HepG2 (cell line): ENCODE results near the gene AUNIP. TPM values are rescaled to one million over a fixed set of nuclear protein-coding genes. Genes with fewer than 3 reads are reported as not detected.

Experiments
- ATAC-seq: fragments of 200-7000 bp; cut with Tn5 transposase; 3 replicates; pipeline ENCODE4 v1.9.1; 2020; ENCODE audit warnings: mild to moderate bottlenecking, moderate library complexity
- BruUV-seq: library from RNA; stranded (reverse); fragments of 400-500 nt; replicated peaks from 2 replicates; lab custom pipeline; 2021; lab: Mats Ljungman, UMichigan
- CTCF ChIA-PET: fragments of 300-600 bp; formaldehyde crosslinking; extraction: SDS; loops from one replicate; lab custom pipeline; 2021; ENCODE audit warnings: low total read pairs, inconsistent platforms, low intra/inter-chr PET ratio; lab: Yijun Ruan, JAX
- POLR2A ChIA-PET: fragments of 350-600 bp; sonication (Branson Sonifier 250); formaldehyde crosslinking; loops from one replicate; lab custom pipeline; 2020; ENCODE audit warnings: antibody characterized with exemption, inconsistent platforms; lab: Yijun Ruan, JAX
- DNase-seq: peaks from one replicate; pipeline ENCODE4 v3.0.0-alpha.2; 2015; ENCODE audit warnings: low spot score
- FAIRE-seq: peaks from 3 replicates; lab custom pipeline; 2011; peaks lifted over from hg19 to GRCh38; lab: Jason Lieb, UNC
- H2AFZ ChIP-seq: one replicate; pipeline ENCODE4 v1.6.1; 2011; ENCODE audit warnings: low read length, inconsistent platforms
- H3K27ac ChIP-seq: fragments of 300-600 bp; 3 replicates; pipeline ENCODE4 v1.8.0; 2011; ENCODE audit warnings: mixed run types, mild to moderate bottlenecking, mixed read lengths, low read length, inconsistent platforms; ENCODE audit not compliant: insufficient read depth; ENCODE audit errors: extremely low read length
- H3K27me3 ChIP-seq, 2 experiments: fragments of 200-600 bp in 1 of 2; 2 replicates in 1 of 2; 3 replicates in 1 of 2; pipeline versions ENCODE4 v1.6.0 to v1.8.0; 2011; ENCODE audit warnings: low read length in 2 of 2, mild to moderate bottlenecking in 2 of 2, moderate library complexity in 2 of 2, inconsistent platforms in 1 of 2; ENCODE audit not compliant: insufficient read depth in 2 of 2, control insufficient read depth in 1 of 2
- H3K36me3 ChIP-seq, 2 experiments: fragments of 200-600 bp in 1 of 2; replicated peaks in 1 of 2; 2 replicates in 1 of 2; 3 replicates in 1 of 2; pipeline versions ENCODE4 v1.5.1 to v1.8.0; 2011; ENCODE audit warnings: low read length in 2 of 2, inconsistent platforms in 1 of 2; ENCODE audit not compliant: insufficient read depth in 2 of 2, control insufficient read depth in 1 of 2
- H3K4me1 ChIP-seq: 2 replicates; pipeline ENCODE4 v1.5.1; 2012; ENCODE audit warnings: low read length, inconsistent platforms; ENCODE audit not compliant: insufficient read depth
- H3K4me2 ChIP-seq: 2 replicates; pipeline ENCODE4 v1.6.0; 2011; ENCODE audit warnings: low read depth, low read length, inconsistent platforms
- H3K4me3 ChIP-seq, 3 experiments: fragments of 200-600 bp in 1 of 3; sonication (generic), shearing (Covaris generic) in 1 of 3; replicated peaks in 1 of 3; 2 replicates each; pipeline ENCODE4 v1.5.1; 2011 to 2016; ENCODE audit warnings: low read length in 3 of 3, inconsistent platforms in 2 of 3, low read depth in 2 of 3, mild to moderate bottlenecking in 2 of 3, control low read depth in 1 of 3, mixed read lengths in 1 of 3; ENCODE audit not compliant: insufficient read depth in 1 of 3
- H3K79me2 ChIP-seq: one replicate; pipeline ENCODE4 v1.6.1; 2011; ENCODE audit warnings: low read length, inconsistent platforms; ENCODE audit not compliant: insufficient read depth
- H3K9ac ChIP-seq: 2 replicates; pipeline ENCODE4 v1.6.0; 2011; ENCODE audit warnings: mild to moderate bottlenecking, low read depth, low read length, inconsistent platforms; ENCODE audit not compliant: insufficient read depth
- H3K9me3 ChIP-seq: 2 replicates; pipeline ENCODE4 v1.5.1; 2012; ENCODE audit warnings: mild to moderate bottlenecking, low read length
- H4K20me1 ChIP-seq: 2 replicates; pipeline ENCODE4 v1.6.0; 2011; ENCODE audit warnings: inconsistent platforms, mild to moderate bottlenecking, low read length, moderate library complexity; ENCODE audit not compliant: insufficient read depth
- ATF3 ChIP-seq: sonication (generic); formaldehyde crosslinking; IDR thresholded peaks from 2 replicates; pipeline ENCODE4 v1.4.0; 2020; ENCODE audit warnings: missing genetic modification reagents
- FOXK1 ChIP-seq: sonication (generic); formaldehyde crosslinking; IDR thresholded peaks from 2 replicates; pipeline ENCODE4 v1.4.0; 2020; ENCODE audit warnings: low read depth, missing genetic modification reagents, borderline replicate concordance
- IKZF1 ChIP-seq: fragments of 450-650 bp; IDR thresholded peaks from 2 replicates; pipeline ENCODE4 v1.7.1; 2016
- TGIF2 ChIP-seq: IDR thresholded peaks from 2 replicates; pipeline ENCODE4 v1.6.1; 2016; ENCODE audit warnings: control low read depth, missing compliant biosample characterization
- TRIM24 ChIP-seq: sonication (generic); formaldehyde crosslinking; IDR thresholded peaks from 2 replicates; pipeline ENCODE4 v1.8.0; 2022; ENCODE audit warnings: mild to moderate bottlenecking, missing genetic modification reagents
- ZFP1 ChIP-seq: IDR thresholded peaks from 2 replicates; pipeline ENCODE4 v1.6.1; 2016
- ZNF296 ChIP-seq: sonication (generic); formaldehyde crosslinking; conservative IDR thresholded peaks from 2 replicates; pipeline ENCODE4 v1.5.0; 2020; ENCODE audit warnings: mild to moderate bottlenecking, missing genetic modification reagents
- ZNF549 ChIP-seq: sonication (generic); formaldehyde crosslinking; IDR thresholded peaks from 2 replicates; pipeline ENCODE4 v1.5.0; 2020; ENCODE audit warnings: missing genetic modification reagents
- ZNF687 ChIP-seq: sonication (generic); formaldehyde crosslinking; IDR thresholded peaks from 2 replicates; pipeline ENCODE4 v1.5.1; 2020; ENCODE audit warnings: mild to moderate bottlenecking, missing genetic modification reagents, moderate library complexity
- ZNF768 ChIP-seq: sonication (generic); formaldehyde crosslinking; IDR thresholded peaks from 2 replicates; pipeline ENCODE4 v1.4.0; 2020; ENCODE audit warnings: missing genetic modification reagents
- WGBS: methylation state at CpG from one replicate; pipeline ENCODE4 v1.1.6; 2017; ENCODE audit warnings: low lambda C conversion rate; 5-methylcytosine and 5-hydroxymethylcytosine counted together
- in situ Hi-C: cut with HindIII; loops from 2 replicates; pipeline ENCODE4 v1.10.0; 2017; ENCODE audit warnings: low pct_unique_long_range_greater_than_20kb; ENCODE audit not compliant: extremely low pct_ligation_motif_present
- intact Hi-C: fragments of 100-400 bp; cut with micrococcal nuclease; formaldehyde crosslinking; loops from one replicate; pipeline ENCODE4 v1.10.0; 2022; ENCODE audit not compliant: unreplicated experiment
- polyA plus RNA-seq, 8 experiments: library from polyadenylated mRNA; depleted of rRNA in 3 of 8; stranded (reverse) in 7 of 8; unstranded in 1 of 8; fragments of >200 nt; fragmentation: Illumina TruSeq in 4 of 8; extraction: Trizol in 4 of 8; gene quantifications; 2 replicates each; pipeline versions ENCODE4 v1.2.1 to v1.2.3, GENCODE V29; 2011 to 2016; ENCODE audit warnings: low read depth in 4 of 8, missing spikeins in 1 of 8, mixed read lengths in 1 of 8; ENCODE audit not compliant: insufficient read depth in 1 of 8
- total RNA-seq, 5 experiments: library from RNA; depleted of rRNA; stranded (reverse); fragments of >200 nt; fragmentation: Illumina TruSeq; extraction: Trizol; gene quantifications; 2 replicates each; pipeline ENCODE4 v1.2.3, GENCODE V29; 2016; ENCODE audit warnings: low read depth in 1 of 5
- TF ChIP-seq, protein P1 (sequence below): sonication (generic); formaldehyde crosslinking; IDR thresholded peaks from 2 replicates; pipeline ENCODE4 v1.4.0; 2020; ENCODE audit warnings: missing genetic modification reagents, mild to moderate bottlenecking, borderline replicate concordance
- TF ChIP-seq, protein P2 (sequence below): sonication (generic); formaldehyde crosslinking; IDR thresholded peaks from 2 replicates; pipeline ENCODE4 v1.4.0; 2020; ENCODE audit warnings: missing genetic modification reagents

AUNIP gene
- total and polyA plus RNA-seq, 2 of the 13 experiments (the other 11 are each of a cell fraction or from before 2014, with no cell fraction given) = 3.8 to 12.3 TPM

- in situ Hi-C loops (loop anchor here (25.0 kb wide), 1 partner anchor 189 kb away; the partner anchor contains the start of gene MAN1C1), intact Hi-C loops (no loop called here)
- Histone ChIP-seq H3K27ac (no peak overlapping the region), H3K36me3 (no peaks in the 10 kb centered on the region), H3K9ac (peak overlapping the region; percentile 69; the same call in 1 of the 2 replicates), H4K20me1 (no peaks in the 10 kb centered on the region), H3K27me3 (peaks cover 0 to 6% of the 10 kb centered on the region in 2 experiments; a peak in 1 of 5 replicates), H3K4me2 (peak overlapping the region; percentile 92), H3K79me2 (no peaks in the 10 kb centered on the region), H3K9me3 (no peaks in the 10 kb centered on the region), H3K4me3 (peak overlapping the region; percentile 49 to 76 (median 74)), H2AFZ (no peak overlapping the region), H3K4me1 (peaks cover 26% of the 10 kb centered on the region)
- FAIRE-seq (no peak), ATAC-seq (peak; percentile 8; the same call in 2 of the 3 replicates), DNase-seq (no peak)
- CTCF ChIA-PET = no interaction called here
- 74% methylated on average over 13 of the region's 15 CpGs for WGBS
- TSS peak; percentile 42 for BruUV-seq
- POLR2A ChIA-PET = interaction anchor here (1.8 kb wide), 1 partner anchor 27 kb away, joined by 4 read pairs; no protein-coding TSS in a partner anchor
- TF ChIP-seq FOXK1 (CRISPR knock-in tag) (no peak), ZNF687 (CRISPR knock-in tag) (peak; percentile 29), IKZF1 (no peak), ZNF768 (CRISPR knock-in tag) (no peak), TGIF2 (CRISPR knock-in tag) (0 out of 2 replicates have a peak, but pooled peaks have one; percentile 27), ATF3 (CRISPR knock-in tag) (no peak), ZFP1 (CRISPR knock-in tag) (no peak), TRIM24 (CRISPR knock-in tag) (no peak), ZNF549 (CRISPR knock-in tag) (no peak), ZNF296 (CRISPR knock-in tag) (peak; percentile 71; the same call in 1 of the 2 replicates)
- TF ChIP-seq, protein P1, sequence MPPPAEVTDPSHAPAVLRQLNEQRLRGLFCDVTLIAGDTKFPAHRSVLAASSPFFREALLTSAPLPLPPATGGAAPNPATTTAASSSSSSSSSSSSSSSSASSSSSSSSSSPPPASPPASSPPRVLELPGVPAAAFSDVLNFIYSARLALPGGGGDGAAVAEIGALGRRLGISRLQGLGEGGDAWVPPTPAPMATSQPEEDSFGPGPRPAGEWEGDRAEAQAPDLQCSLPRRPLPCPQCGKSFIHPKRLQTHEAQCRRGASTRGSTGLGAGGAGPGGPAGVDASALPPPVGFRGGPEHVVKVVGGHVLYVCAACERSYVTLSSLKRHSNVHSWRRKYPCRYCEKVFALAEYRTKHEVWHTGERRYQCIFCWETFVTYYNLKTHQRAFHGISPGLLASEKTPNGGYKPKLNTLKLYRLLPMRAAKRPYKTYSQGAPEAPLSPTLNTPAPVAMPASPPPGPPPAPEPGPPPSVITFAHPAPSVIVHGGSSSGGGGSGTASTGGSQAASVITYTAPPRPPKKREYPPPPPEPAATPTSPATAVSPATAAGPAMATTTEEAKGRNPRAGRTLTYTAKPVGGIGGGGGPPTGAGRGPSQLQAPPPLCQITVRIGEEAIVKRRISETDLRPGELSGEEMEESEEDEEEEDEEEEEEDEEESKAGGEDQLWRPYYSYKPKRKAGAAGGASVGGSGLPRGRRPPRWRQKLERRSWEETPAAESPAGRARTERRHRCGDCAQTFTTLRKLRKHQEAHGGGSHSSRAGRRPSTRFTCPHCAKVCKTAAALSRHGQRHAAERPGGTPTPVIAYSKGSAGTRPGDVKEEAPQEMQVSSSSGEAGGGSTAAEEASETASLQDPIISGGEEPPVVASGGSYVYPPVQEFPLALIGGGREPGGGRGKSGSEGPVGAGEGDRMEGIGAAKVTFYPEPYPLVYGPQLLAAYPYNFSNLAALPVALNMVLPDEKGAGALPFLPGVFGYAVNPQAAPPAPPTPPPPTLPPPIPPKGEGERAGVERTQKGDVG (CRISPR knock-in tag) = peak; percentile 42; the same call in 1 of the 2 replicates
- TF ChIP-seq, protein P2, sequence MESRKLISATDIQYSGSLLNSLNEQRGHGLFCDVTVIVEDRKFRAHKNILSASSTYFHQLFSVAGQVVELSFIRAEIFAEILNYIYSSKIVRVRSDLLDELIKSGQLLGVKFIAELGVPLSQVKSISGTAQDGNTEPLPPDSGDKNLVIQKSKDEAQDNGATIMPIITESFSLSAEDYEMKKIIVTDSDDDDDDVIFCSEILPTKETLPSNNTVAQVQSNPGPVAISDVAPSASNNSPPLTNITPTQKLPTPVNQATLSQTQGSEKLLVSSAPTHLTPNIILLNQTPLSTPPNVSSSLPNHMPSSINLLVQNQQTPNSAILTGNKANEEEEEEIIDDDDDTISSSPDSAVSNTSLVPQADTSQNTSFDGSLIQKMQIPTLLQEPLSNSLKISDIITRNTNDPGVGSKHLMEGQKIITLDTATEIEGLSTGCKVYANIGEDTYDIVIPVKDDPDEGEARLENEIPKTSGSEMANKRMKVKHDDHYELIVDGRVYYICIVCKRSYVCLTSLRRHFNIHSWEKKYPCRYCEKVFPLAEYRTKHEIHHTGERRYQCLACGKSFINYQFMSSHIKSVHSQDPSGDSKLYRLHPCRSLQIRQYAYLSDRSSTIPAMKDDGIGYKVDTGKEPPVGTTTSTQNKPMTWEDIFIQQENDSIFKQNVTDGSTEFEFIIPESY (CRISPR knock-in tag) = peak; percentile 40
Measured at GRCh38 chr1:25800703-25801377, 58.4 kb downstream of the AUNIP start.
